ENCODE measurements around the gene HDAC9. TPM values are rescaled to one million over a fixed set of nuclear protein-coding genes. Genes with fewer than 3 reads are reported as not detected.
"Not testable (repeated sequence)": the region's sequence is repeated elsewhere in the genome, so short reads cannot be mapped to it uniquely, and the experiment has no call there.

HDAC9 gene
- total RNA-seq, 1 donor from 2014 or later, result 32.4 TPM

- Histone ChIP-seq H3K9me3 (no peaks in the 10 kb centered on the region), H3K27me3 (no peaks in the 10 kb centered on the region), H3K36me3 (no peaks in the 10 kb centered on the region), H3K4me1 (peaks cover 18% of the 10 kb centered on the region), H3K27ac (no peak overlapping the region), H3K4me3 (no peak overlapping the region)
- DNase-seq (ENCODE audit: extremely low spot score in 2 of 2), result no peak
- TF ChIP-seq POLR2AphosphoS5 (IDR thresholded peaks at IDR 0.05; ENCODE audit: insufficient read depth in 1 of 2, low read depth in 1 of 2) (no peak), POLR2A (IDR thresholded peaks at IDR 0.05) (no peak), CTCF (IDR thresholded peaks at IDR 0.05) (no peak)
- intact Hi-C loops (cut with DNase I), result no loop called here
Measured at GRCh38 chr7:18975689-18976280, 480.2 kb downstream of the HDAC9 start.

- intact Hi-C loops (cut with DNase I), result no loop called here
- peaks cover 18% of the 10 kb centered on the region for H3K4me1 ChIP-seq
- no peak overlapping the region for H3K4me3 ChIP-seq
- H3K27ac ChIP-seq, result no peak overlapping the region
- DNase-seq (ENCODE audit: extremely low spot score in 2 of 2), result no peak
- TF ChIP-seq POLR2AphosphoS5 (IDR thresholded peaks at IDR 0.05; ENCODE audit: insufficient read depth in 1 of 2, low read depth in 1 of 2) (no peak), POLR2A (IDR thresholded peaks at IDR 0.05) (no peak), CTCF (IDR thresholded peaks at IDR 0.05) (no peak)
- no peaks in the 10 kb centered on the region for H3K27me3 ChIP-seq
- H3K36me3 ChIP-seq, result no peaks in the 10 kb centered on the region
- no peaks in the 10 kb centered on the region for H3K9me3 ChIP-seq
Measured at GRCh38 chr7:18976715-18977471, 481.3 kb downstream of the HDAC9 start.

GRCh38 chr7:18978108-18978495, 482.6 kb downstream of the HDAC9 start:
- peaks cover 18% of the 10 kb centered on the region for H3K4me1 ChIP-seq
- H3K27ac ChIP-seq, result no peak overlapping the region
- H3K36me3 ChIP-seq, result no peaks in the 10 kb centered on the region
- H3K9me3 ChIP-seq, result no peaks in the 10 kb centered on the region
- no peak overlapping the region for H3K4me3 ChIP-seq
- TF ChIP-seq POLR2AphosphoS5 (IDR thresholded peaks at IDR 0.05; ENCODE audit: insufficient read depth in 1 of 2, low read depth in 1 of 2), result no peak
- no peak for TF ChIP-seq POLR2A (IDR thresholded peaks at IDR 0.05)
- no peak for TF ChIP-seq CTCF (IDR thresholded peaks at IDR 0.05)
- no peak for DNase-seq (ENCODE audit: extremely low spot score in 2 of 2)
- intact Hi-C loops (cut with DNase I), result no loop called here
- no peaks in the 10 kb centered on the region for H3K27me3 ChIP-seq

- H3K36me3 ChIP-seq; intact Hi-C loops (cut with DNase I); H3K4me3 ChIP-seq: not testable (repeated sequence)
Measured at GRCh38 chr7:18990700-18991099, 495.2 kb downstream of the HDAC9 start.

GRCh38 chr7:18993933-18994668, 498.6 kb downstream of the HDAC9 start:
- Histone ChIP-seq H3K27me3 (no peaks in the 10 kb centered on the region), H3K4me1 (no peaks in the 10 kb centered on the region), H3K4me3 (no peak overlapping the region), H3K36me3 (no peaks in the 10 kb centered on the region), H3K27ac (no peak overlapping the region), H3K9me3 (no peaks in the 10 kb centered on the region)
- intact Hi-C loops (cut with DNase I), result no loop called here
- TF ChIP-seq CTCF (IDR thresholded peaks at IDR 0.05), result no peak
- no peak for TF ChIP-seq POLR2A (IDR thresholded peaks at IDR 0.05)
- TF ChIP-seq POLR2AphosphoS5 (IDR thresholded peaks at IDR 0.05; ENCODE audit: insufficient read depth in 1 of 2, low read depth in 1 of 2), result no peak
- DNase-seq (ENCODE audit: extremely low spot score in 2 of 2), result no peak

More at GRCh38 chr7:18990700-18991099, 495.2 kb downstream of the HDAC9 start:
- DNase-seq (ENCODE audit: extremely low spot score in 2 of 2); H3K9me3 ChIP-seq; H3K27ac ChIP-seq; H3K4me1 ChIP-seq; H3K27me3 ChIP-seq: not testable (repeated sequence)

All from vagina (tissue), 2 donors.